Heart left ventricle (tissue), 16 donors: ENCODE data around the gene GPX7. TPM values are rescaled to one million over a fixed set of nuclear protein-coding genes. Genes with fewer than 3 reads are reported as not detected.

Experiments used
- ATAC-seq, 4 donors: fragments of 200-7000 bp; cut with Tn5 transposase; one replicate each; pipeline ENCODE4 v1.9.1; 2020 to 2022; ENCODE audit warnings: moderate library complexity in 4 of 4, mild to moderate bottlenecking in 3 of 4, moderate number of reproducible peaks in 1 of 4
- DNase-seq, 5 donors: peaks; one replicate each; pipeline ENCODE4 v3.0.0-alpha.2; 2020
- H3K27ac ChIP-seq, 12 donors: fragments of 200-600 bp; sonication (generic) in 4 of 12; one replicate each; pipeline versions ENCODE4 v1.5.0 to v1.8.0; 2016 to 2022; ENCODE audit warnings: mild to moderate bottlenecking in 2 of 12
- H3K27me3 ChIP-seq, 9 donors: fragments of 200-600 bp; sonication (generic) in 2 of 9; one replicate each; pipeline versions ENCODE4 v1.5.1 to v1.8.0; 2016 to 2022; ENCODE audit warnings: mild to moderate bottlenecking in 3 of 9
- H3K36me3 ChIP-seq, 9 donors: fragments of 200-600 bp; sonication (generic) in 2 of 9; one replicate each; pipeline versions ENCODE4 v1.5.0 to v1.8.0; 2018 to 2022; ENCODE audit warnings: mild to moderate bottlenecking in 2 of 9
- H3K4me1 ChIP-seq, 12 donors: fragments of 200-600 bp; sonication (generic) in 4 of 12; one replicate each; pipeline versions ENCODE4 v1.5.0 to v1.8.0; 2016 to 2022; ENCODE audit warnings: mild to moderate bottlenecking in 3 of 12
- H3K4me3 ChIP-seq, 12 donors: fragments of 200-600 bp; sonication (generic) in 4 of 12; one replicate each; pipeline versions ENCODE4 v1.5.0 to v1.8.0; 2017 to 2022; ENCODE audit warnings: mild to moderate bottlenecking in 9 of 12, moderate library complexity in 4 of 12
- H3K9me3 ChIP-seq, 12 donors: fragments of 200-600 bp; sonication (generic) in 4 of 12; one replicate each; pipeline versions ENCODE4 v1.5.0 to v1.8.0; 2016 to 2022; ENCODE audit warnings: mild to moderate bottlenecking in 1 of 12
- CTCF ChIP-seq, 12 donors: fragments of 200-600 bp; sonication (generic) in 4 of 12; IDR thresholded peaks; one replicate each; pipeline versions ENCODE4 v1.5.0 to v1.8.0; 2018 to 2022; ENCODE audit warnings: antibody characterized with exemption in 12 of 12, mild to moderate bottlenecking in 5 of 12
- POLR2A ChIP-seq, 2 donors: fragments of 450-650 bp; IDR thresholded peaks; one replicate each; pipeline ENCODE4 v1.6.1; 2017; ENCODE audit warnings: antibody characterized with exemption in 2 of 2, mild to moderate bottlenecking in 2 of 2, moderate library complexity in 2 of 2
- WGBS, 4 donors: extraction: QIAGEN DNeasy Blood & Tissue Kit in 2 of 4; methylation state at CpG; one replicate each; pipeline versions ENCODE4 v1.1.5 to v1.1.7; 2013 to 2018; 5-methylcytosine and 5-hydroxymethylcytosine counted together
- intact Hi-C, 10 donors: fragments of 100-400 bp; cut with DNase I; formaldehyde crosslinking; loops; one replicate each; pipeline versions ENCODE4 v1.11.1 to v1.14.2; 2022
- polyA plus RNA-seq, 2 donors: library from polyadenylated mRNA; stranded (reverse); fragments of 200-250 nt; gene quantifications; one replicate each; pipeline ENCODE4 v1.2.3, GENCODE V29; 2013
- total RNA-seq, 9 donors: library from RNA; depleted of rRNA in 2 of 9; stranded (reverse); fragments of >200 nt in 2 of 9; fragmentation: NEBNext Ultra II Directional in 3 of 9; extraction: Animal tissue kit (Norgen Biotek cat#: 25700) in 3 of 9; gene quantifications; one replicate each; pipeline versions ENCODE4 v1.1.0 to v1.2.4, GENCODE V29; 2016 to 2023
- donor health status: ischemic (EF 13 %, LVEDD 7.1; RV severe dilation, severe dysfunction).
- donor health status: healthy with polysubstance abuse.
- donor health status: DM: no; HTN: yes; CAD: no.
- donor health status: DM: no; HTN: no; CAD: no.
- donor health status: ischemic (EF 25% LVEDD 6.9; RV normal size, moderate dysfunction).
- donor health status: ischemic (EF 25% LVEDD 5.7; RV mildly dilated, moderate dysfunction).
- donor health status: healthy.
- donor health status: DM: yes; HTN: yes; CAD: no.
- donor health status: ischemic (EF 35%, LVEDD 5.7; RV mildly dilated, moderate dysfunction).
- donor health status: nonischemic (EF 11% LVEDD 7.7; RV severe dilation, severe dysfunction).
- donor health status: DM: yes; HTN: yes; CAD: no.
- donor health status: PGD.
- donor health status: ischemic (EF 29% LVEDD 5.4; RV normal size, mild dysfunction).
- donor health status: nonischemic (EF 23%, LVEDD 6.1; RV moderate dilation, normal function).

GPX7 gene
- total and polyA plus RNA-seq, 11 donors: 5.8 to 20.5 (median 8.4) TPM

DNA sequence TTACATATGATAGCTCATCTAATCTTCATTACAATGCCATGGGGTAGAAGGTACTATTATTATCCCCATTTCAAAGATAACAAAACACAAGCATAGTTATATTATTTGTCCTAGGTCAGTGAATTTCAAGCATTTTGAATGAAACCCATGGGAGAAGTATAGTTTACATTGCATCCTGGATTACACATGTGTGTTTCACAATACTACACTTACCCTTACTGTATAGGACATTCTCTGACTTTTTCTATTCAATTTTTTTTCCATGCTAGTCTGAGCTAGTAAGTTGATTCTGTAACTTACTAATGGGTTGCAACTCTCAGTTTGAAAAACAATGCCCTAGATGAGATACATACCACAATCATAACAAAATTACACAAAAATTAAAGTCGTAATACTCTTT lies 8.7 kb upstream of the GPX7 start:
- H3K9me3 ChIP-seq: no peaks in the 10 kb centered on the region
- no peaks in the 10 kb centered on the region for H3K36me3 ChIP-seq
- no peak overlapping the region for H3K4me3 ChIP-seq
- no peak overlapping the region for H3K27ac ChIP-seq
- TF ChIP-seq CTCF (IDR thresholded peaks at IDR 0.05) (no peak), POLR2A (IDR thresholded peaks at IDR 0.05) (no peak)
- WGBS, 4 donors: 92 to 100% (median 94%) methylated on average over 1 of the region's 1 CpG
- no peaks in the 10 kb centered on the region for H3K27me3 ChIP-seq
- peaks cover 0 to 10% (median 0%) of the 10 kb centered on the region in 12 donors for H3K4me1 ChIP-seq
- ATAC-seq: no peak
- DNase-seq: no peak
- intact Hi-C loops: no loop called here

DNA sequence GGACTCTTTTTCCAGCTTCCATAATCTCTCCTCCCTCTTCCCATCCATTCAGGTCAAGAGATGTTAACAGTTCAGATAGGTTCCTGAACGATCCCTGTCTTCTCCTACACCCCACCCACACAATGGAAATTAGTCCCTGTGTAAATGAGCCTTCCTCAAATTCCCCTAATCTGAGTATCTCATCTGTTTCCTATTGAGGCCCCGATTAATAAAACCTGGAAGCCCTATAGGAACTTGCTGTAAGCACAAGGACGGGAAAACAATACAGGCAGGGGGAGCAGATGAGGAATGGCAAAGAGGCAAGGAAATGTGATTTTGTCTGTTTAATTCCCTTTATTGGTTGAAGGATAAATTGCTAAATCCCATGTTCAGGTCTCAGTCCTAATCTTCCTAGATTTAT lies 7.1 kb upstream of the GPX7 start:
- no peak overlapping the region for H3K4me3 ChIP-seq
- DNase-seq (no peak), ATAC-seq (peak in 1 of 4 donors; percentile 49)
- 49 to 54% (median 52%) methylated on average over 3 of the region's 3 CpGs for WGBS, 4 donors
- no peaks in the 10 kb centered on the region for H3K36me3 ChIP-seq
- H3K27ac ChIP-seq: no peak overlapping the region
- TF ChIP-seq POLR2A (IDR thresholded peaks at IDR 0.05): no peak
- TF ChIP-seq CTCF (IDR thresholded peaks at IDR 0.05): no peak
- peaks cover 0 to 10% (median 0%) of the 10 kb centered on the region in 12 donors for H3K4me1 ChIP-seq
- H3K9me3 ChIP-seq: no peaks in the 10 kb centered on the region
- no peaks in the 10 kb centered on the region for H3K27me3 ChIP-seq
- intact Hi-C loops: no loop called here

DNA sequence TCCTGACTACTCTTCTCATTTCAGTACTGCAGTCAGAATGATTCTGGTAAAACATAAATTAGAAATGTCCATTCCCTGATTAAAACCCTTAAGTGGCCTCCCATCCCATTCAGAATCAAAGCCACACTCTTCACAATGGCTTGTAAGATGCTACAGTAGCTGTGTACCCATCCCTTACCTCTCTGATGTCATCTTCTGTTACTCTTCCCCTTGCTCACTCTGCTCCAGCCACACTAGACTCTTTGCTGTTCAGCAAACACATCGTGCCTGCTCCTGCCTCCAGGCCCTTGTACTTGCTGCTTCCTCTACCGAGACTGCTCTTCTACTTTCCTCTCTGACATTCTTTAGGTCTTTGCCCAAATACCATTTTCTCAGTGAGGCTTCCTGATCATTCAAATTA lies 4.3 kb upstream of the GPX7 start:
- TF ChIP-seq POLR2A (IDR thresholded peaks at IDR 0.05) (no peak), CTCF (IDR thresholded peaks at IDR 0.05) (no peak)
- no peaks in the 10 kb centered on the region for H3K9me3 ChIP-seq

GRCh38 chr1:52598729-52599128 lies 3.4 kb upstream of the GPX7 start:
- 93 to 96% (median 96%) methylated on average over 7 of the region's 7 CpGs for WGBS, 4 donors
- TF ChIP-seq POLR2A (IDR thresholded peaks at IDR 0.05) (no peak), CTCF (IDR thresholded peaks at IDR 0.05) (no peak)
- Histone ChIP-seq H3K36me3 (no peaks in the 10 kb centered on the region), H3K4me1 (peaks cover 0 to 33% (median 17%) of the 10 kb centered on the region in 12 donors), H3K9me3 (no peaks in the 10 kb centered on the region), H3K27ac (no peak overlapping the region), H3K4me3 (no peak overlapping the region), H3K27me3 (no peaks in the 10 kb centered on the region)
- ATAC-seq (no peak), DNase-seq (no peak)
- intact Hi-C loops: no loop called here

More for the DNA sequence above, 4.3 kb upstream of the GPX7 start:
- ATAC-seq: no peak
- H3K4me1 ChIP-seq: peaks cover 0 to 25% (median 9%) of the 10 kb centered on the region in 12 donors
- WGBS, 4 donors: 67 to 78% (median 70%) methylated on average over 2 of the region's 2 CpGs
- intact Hi-C loops: no loop called here
- no peak for DNase-seq
- H3K36me3 ChIP-seq: no peaks in the 10 kb centered on the region
- H3K4me3 ChIP-seq: no peak overlapping the region
- no peak overlapping the region for H3K27ac ChIP-seq
- H3K27me3 ChIP-seq: no peaks in the 10 kb centered on the region
